Effector memory CD4-positive, alpha-beta T cell (primary cell): ENCODE measurements around the gene SELENOP.

ENCODE experiments used
- DNase-seq, 3 donors: peaks; one replicate each; pipeline ENCODE4 v3.0.0-alpha.2; 2020
- H3K27ac ChIP-seq: 2 replicates; pipeline ENCODE4 v1.7.0; 2013; ENCODE audit warnings: mild to moderate bottlenecking, low read length, moderate library complexity; ENCODE audit not compliant: insufficient read depth, poor library complexity, severe bottlenecking
- H3K27me3 ChIP-seq: replicated peaks from 2 replicates; pipeline ENCODE4 v1.7.0; 2013; ENCODE audit warnings: mild to moderate bottlenecking, low read length; ENCODE audit not compliant: insufficient read depth, control insufficient read depth, poor library complexity, severe bottlenecking
- H3K36me3 ChIP-seq: 2 replicates; pipeline ENCODE4 v1.7.0; 2013; ENCODE audit warnings: mild to moderate bottlenecking, low read length, moderate library complexity; ENCODE audit not compliant: control insufficient read depth, insufficient read depth
- H3K4me1 ChIP-seq: 2 replicates; pipeline ENCODE4 v1.7.0; 2013; ENCODE audit warnings: low read length, mild to moderate bottlenecking; ENCODE audit not compliant: control insufficient read depth, insufficient read depth, poor library complexity, severe bottlenecking
- H3K4me3 ChIP-seq: 2 replicates; pipeline ENCODE4 v1.7.0; 2013; ENCODE audit warnings: low read length, low read depth, mild to moderate bottlenecking; ENCODE audit not compliant: insufficient read depth, poor library complexity, severe bottlenecking
- H3K9me3 ChIP-seq: 2 replicates; pipeline ENCODE4 v1.7.0; 2013; ENCODE audit warnings: mild to moderate bottlenecking, low read length, moderate library complexity; ENCODE audit not compliant: control insufficient read depth

Gene SELENOP

DNA sequence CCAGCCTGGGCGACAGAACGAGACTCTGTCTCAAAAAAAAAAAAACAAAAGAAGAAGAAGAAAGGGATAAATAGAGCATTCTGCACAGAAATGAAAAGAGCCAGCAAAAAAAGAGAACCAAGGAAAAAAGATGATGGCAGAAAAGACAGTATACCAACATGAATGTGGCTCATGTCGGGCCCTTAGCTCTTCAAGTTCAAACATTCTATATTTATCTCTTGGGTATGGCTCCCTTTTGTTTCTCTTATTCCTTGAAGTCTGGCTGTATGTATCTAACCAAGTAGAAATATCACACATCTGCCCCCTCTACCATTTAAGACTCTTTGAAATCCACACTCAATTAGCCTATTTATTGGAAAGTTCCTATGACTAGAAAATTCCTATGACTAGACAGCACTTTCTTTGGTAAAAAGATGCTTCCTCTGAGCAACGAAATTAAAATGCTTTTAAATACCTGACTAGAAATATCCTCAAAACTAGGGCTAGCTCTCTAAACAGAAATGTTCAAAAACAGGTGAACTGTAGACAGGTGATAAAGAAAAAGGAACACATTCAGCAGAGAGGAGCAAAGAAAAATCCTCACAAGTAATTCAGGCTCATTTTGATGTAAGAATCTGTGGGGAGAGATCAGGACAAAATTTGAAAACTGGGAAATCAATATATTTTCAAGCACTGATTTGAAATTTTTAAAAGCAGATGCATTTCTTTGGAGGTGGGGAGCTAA is 2.6 kb downstream of the SELENOP start:
- Histone ChIP-seq H3K9me3 (no peaks in the 10 kb centered on the region), H3K4me3 (no peak overlapping the region), H3K4me1 (no peaks in the 10 kb centered on the region), H3K27me3 (no peaks in the 10 kb centered on the region), H3K27ac (no peak overlapping the region), H3K36me3 (no peaks in the 10 kb centered on the region)
- DNase-seq = no peak

DNA sequence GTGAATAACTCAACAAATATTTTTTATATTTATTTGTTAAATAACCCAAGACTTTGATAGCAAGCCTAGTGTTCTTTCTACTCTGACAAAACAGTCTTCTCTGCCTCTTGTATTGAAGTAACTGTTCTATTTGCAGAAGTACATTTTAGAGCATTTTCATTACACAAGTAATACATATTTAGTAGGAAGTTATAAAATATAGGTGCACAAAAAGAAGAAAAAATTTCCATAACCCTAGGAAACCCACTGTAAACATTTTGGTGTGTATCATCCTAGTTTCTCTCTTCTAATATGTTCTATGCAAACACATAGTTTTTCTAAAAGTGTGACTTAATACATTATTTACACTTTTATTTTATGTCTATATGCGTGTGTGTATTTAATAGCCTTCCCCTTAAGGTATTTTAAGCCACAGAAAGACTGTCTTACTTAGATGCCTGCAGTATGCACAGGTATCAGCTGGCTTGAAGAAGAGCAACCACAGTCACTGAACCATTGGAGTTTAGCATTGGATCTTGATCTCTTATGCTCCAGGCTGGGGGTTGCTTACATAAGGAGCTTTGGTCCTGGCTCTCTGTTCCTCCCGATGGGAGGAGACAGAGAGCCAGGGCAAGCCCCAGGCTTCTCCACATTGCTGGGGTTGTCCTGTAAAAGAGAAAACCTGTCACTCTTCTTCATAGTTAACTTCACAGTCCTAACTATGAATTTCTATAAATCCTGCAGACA is 3.8 kb downstream of the SELENOP start:
- H3K27ac ChIP-seq = no peak overlapping the region

DNA sequence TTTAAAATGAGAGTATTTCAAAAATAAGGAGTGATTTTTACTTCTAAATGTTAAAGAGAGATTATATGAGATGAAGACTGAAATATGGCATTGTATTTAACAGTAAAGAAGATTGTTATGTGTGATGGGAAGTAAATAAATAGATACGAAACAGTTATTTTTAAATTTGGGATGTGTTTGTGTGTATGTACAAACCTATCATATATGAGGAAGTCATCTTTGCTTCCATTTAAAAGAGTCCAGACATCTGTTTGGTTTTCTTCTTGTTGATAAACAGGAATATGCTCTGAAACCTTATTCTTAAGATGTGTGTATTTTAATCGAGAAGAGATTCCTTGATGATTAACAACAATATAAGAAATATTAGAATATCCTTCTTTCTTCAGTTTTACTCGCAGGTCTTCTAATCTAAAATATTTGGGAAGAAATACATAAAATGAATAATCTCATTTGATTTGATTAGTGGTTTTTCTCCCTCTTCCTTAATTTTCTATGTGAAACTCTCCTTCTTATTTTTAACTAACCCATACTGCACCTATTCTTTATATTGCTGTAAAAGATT is 4.9 kb downstream of the SELENOP start:
- DNase-seq = no peak
- Histone ChIP-seq H3K4me1 (no peaks in the 10 kb centered on the region), H3K36me3 (no peaks in the 10 kb centered on the region), H3K27ac (no peak overlapping the region), H3K9me3 (no peaks in the 10 kb centered on the region), H3K27me3 (no peaks in the 10 kb centered on the region), H3K4me3 (no peak overlapping the region)

More for the DNA sequence above, 3.8 kb downstream of the SELENOP start:
- no peaks in the 10 kb centered on the region for H3K27me3 ChIP-seq
- H3K4me1 ChIP-seq = no peaks in the 10 kb centered on the region
- no peak for DNase-seq
- H3K9me3 ChIP-seq = no peaks in the 10 kb centered on the region
- H3K4me3 ChIP-seq = no peak overlapping the region
- H3K36me3 ChIP-seq = no peaks in the 10 kb centered on the region

DNA sequence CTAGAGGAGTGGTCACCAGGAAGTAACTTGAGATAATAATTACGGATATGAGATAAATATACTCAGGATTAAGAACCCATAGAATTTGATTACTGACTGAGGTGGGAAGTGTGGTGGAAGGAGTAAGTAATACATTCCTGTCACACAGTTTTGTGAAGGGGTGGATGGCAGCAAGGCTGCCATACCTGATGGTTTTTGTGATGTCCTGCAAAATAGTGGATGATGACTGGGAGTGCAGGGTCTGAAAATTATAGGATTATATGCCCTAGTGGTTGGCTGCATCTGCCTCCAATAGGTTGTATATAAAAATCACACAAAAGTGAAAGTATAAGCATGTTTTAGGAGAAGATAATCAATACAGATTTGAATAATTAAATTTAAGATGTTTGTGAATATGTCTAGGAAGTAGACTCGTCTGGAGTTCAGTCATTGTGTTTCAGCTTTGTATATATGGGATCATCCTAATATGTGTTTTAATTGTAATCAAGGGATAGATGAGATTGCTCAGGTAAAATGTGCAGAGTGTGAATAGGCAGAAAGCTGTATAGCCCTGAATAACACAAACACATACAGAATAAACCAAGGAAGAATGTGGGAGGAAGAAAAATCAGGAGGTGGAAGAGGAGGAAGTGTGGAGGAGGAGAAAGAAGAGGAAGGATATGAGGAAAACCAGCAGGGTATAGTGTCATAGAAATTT is 5.5 kb downstream of the SELENOP start:
- Histone ChIP-seq H3K36me3 (no peaks in the 10 kb centered on the region), H3K27me3 (no peaks in the 10 kb centered on the region), H3K27ac (no peak overlapping the region), H3K9me3 (no peaks in the 10 kb centered on the region), H3K4me1 (no peaks in the 10 kb centered on the region), H3K4me3 (no peak overlapping the region)
- no peak for DNase-seq

DNA sequence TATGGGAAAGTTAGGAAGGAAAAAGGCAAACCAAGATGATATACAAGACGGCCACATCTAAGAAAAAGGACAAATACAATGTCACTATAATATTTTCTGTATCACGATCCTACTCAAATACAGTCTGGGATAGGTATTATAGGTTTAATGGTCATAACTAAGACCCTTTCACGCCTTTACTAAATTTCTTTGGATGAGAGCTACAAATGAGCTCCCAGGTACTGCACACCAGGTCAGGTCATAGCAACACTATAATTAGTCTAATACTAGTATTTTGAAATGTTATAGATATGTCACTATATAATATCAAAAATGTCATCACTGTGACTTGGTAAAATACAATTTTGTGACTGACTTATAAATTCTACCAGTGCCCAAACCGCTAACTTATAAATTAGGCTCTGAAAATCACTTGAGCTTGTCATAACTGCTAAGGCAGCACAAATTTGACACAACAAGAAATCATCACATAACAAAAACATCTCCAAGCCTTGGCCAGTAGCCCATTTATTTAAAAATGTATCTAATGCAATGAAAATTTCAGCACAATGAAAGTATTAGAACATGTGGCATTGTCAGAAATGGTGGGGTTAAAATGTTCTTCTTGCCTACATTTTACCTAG is 6.9 kb downstream of the SELENOP start:
- no peak overlapping the region for H3K27ac ChIP-seq
- no peaks in the 10 kb centered on the region for H3K9me3 ChIP-seq
- H3K27me3 ChIP-seq = no peaks in the 10 kb centered on the region
- H3K4me3 ChIP-seq = no peak overlapping the region
- H3K4me1 ChIP-seq = no peaks in the 10 kb centered on the region
- no peaks in the 10 kb centered on the region for H3K36me3 ChIP-seq
- no peak for DNase-seq

DNA sequence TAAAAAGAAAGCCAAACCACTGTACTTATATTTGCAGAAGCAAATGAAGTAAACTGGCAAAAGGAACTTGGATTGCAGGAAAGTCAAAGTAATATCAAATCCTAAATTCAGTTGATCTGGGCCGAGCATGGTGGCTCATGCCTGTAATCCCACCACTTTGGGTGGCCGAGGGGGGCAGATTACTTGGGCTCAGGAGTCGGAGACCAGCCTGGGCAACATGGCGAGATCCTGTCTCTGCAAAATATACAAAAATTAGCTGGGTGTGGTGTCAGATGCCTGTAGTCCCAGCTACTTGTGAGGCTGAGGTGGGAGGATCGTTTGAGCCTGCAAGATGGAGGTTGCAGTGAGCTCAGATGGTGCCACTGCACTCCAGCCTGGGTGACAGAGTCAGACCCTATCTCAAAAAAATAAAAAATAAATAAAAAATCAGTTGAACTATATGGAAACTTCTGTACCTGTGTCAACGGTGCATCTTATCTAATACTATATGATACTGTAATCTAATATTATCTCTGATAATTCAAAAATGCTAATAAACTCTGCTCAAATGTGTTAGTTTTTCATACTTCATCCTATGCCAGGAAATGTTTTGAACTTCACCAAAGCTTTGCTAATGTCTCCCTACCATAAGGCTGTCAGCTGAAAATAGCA is 10.1 kb downstream of the SELENOP start:
- DNase-seq = no peak
- no peaks in the 10 kb centered on the region for H3K27me3 ChIP-seq
- H3K9me3 ChIP-seq = no peaks in the 10 kb centered on the region
- no peaks in the 10 kb centered on the region for H3K36me3 ChIP-seq
- no peak overlapping the region for H3K27ac ChIP-seq
- H3K4me3 ChIP-seq = no peak overlapping the region
- H3K4me1 ChIP-seq = no peaks in the 10 kb centered on the region

DNA sequence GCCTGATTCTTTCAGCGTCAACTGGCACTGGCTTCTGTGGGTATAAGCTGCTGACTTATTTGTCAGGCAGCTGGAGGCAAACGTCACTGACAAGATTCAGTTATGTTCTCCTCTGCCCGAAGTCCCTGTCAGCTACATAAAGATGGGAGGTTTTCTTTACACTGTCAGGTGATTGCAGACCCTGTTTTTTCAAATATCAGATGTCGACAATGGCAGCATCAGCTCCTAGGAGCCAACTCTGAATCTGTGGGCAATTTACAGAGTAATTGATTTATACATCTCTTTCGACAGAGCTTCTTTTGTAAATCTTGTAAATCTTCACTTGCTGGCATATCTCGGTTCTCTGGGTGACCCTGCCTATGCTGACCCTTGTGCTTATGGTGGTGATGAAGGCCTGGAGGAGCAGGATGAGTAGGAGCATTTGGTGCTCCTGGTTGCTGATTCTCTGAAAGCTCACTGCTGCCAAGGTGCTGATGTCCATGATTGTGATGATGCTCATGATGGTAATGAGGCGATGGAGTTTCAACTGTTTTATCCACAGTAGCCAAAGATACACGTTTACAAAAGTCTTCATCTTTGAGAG is 10.9 kb downstream of the SELENOP start:
- Histone ChIP-seq H3K27me3 (no peaks in the 10 kb centered on the region), H3K9me3 (no peaks in the 10 kb centered on the region), H3K4me1 (no peaks in the 10 kb centered on the region), H3K4me3 (no peak overlapping the region), H3K27ac (no peak overlapping the region), H3K36me3 (no peaks in the 10 kb centered on the region)
- no peak for DNase-seq

DNA sequence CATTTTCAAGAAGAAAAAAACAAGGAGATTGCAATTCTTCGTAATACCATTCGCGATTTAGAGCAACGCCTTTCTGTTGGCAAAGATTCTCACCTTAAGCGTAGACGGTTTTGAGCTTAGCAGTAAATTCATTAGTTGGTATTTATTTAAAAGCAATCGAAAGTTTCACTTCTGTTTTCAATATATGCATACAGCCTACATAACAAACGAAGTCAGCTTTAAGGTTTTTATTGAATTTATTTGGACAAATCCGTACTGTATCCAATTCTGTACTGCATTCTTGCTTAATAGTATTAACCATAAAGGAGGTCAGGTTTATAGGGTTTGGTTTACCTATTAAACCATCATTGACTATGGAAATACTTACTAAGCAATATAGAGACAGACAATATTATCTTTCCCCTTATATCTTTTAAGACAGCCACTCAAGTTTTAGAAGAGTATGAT is 12.0 kb downstream of the SELENOP start:
- no peak overlapping the region for H3K4me3 ChIP-seq
- no peak overlapping the region for H3K27ac ChIP-seq
- no peak for DNase-seq
- no peaks in the 10 kb centered on the region for H3K27me3 ChIP-seq
- H3K9me3 ChIP-seq = no peaks in the 10 kb centered on the region
- H3K4me1 ChIP-seq = no peaks in the 10 kb centered on the region
- H3K36me3 ChIP-seq = no peaks in the 10 kb centered on the region

DNA sequence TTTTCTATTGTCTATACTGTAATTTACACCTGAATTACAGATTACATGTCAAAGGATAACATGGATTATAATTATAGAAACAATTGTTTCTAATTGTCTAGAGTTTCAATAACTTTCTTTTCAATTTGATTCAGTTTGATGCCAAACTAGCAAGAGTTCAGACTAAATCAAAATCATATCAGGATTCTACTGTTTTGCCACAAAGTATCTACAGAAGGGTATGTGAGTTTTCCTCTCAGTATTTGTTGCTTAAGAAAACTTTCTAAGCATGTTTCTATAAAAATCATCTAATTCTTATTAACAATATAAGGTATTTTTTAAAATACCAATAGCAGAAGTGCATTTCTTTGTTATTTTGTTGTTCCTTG is 12.5 kb downstream of the SELENOP start:
- H3K36me3 ChIP-seq = no peaks in the 10 kb centered on the region
- no peak overlapping the region for H3K4me3 ChIP-seq
- H3K9me3 ChIP-seq = no peaks in the 10 kb centered on the region
- no peaks in the 10 kb centered on the region for H3K27me3 ChIP-seq
- no peak for DNase-seq
- no peaks in the 10 kb centered on the region for H3K4me1 ChIP-seq
- H3K27ac ChIP-seq = no peak overlapping the region
